Stimulated activated CD8-positive, alpha-beta memory T cell treated with anti-CD3 and anti-CD28 coated beads, Interleukin-4, amount 100 ng/mL, for 48 hours (primary cell): ENCODE measurements around the gene C2orf76.
"Not testable (repeated sequence)": the region's sequence is repeated elsewhere in the genome, so short reads cannot be mapped to it uniquely, and the experiment has no call there.

Experiments
- DNase-seq: peaks from one replicate; pipeline ENCODE4 v3.0.0-alpha.2; 2020

C2orf76 gene

GRCh38 chr2:119292226-119292625 lies 74.4 kb downstream of the C2orf76 start:
- no peak for DNase-seq

- DNase-seq, result no peak
Observed at GRCh38 chr2:119291588-119292167, 75.0 kb downstream of the C2orf76 start.

GRCh38 chr2:119290859-119291587 lies 75.6 kb downstream of the C2orf76 start:
- DNase-seq, result peak; percentile 80

- DNase-seq, result no peak
Observed at GRCh38 chr2:119289642-119290041, 77.0 kb downstream of the C2orf76 start.

- DNase-seq, result no peak
Observed at GRCh38 chr2:119289093-119289492, 77.5 kb downstream of the C2orf76 start.

GRCh38 chr2:119288576-119288975 lies 78.1 kb downstream of the C2orf76 start:
- DNase-seq, result no peak

GRCh38 chr2:119286661-119287060 lies 80.0 kb downstream of the C2orf76 start:
- DNase-seq, result no peak

GRCh38 chr2:119283873-119284331 lies 82.7 kb downstream of the C2orf76 start:
- DNase-seq, result no peak

- DNase-seq, result no peak
Observed at GRCh38 chr2:119282996-119283511, 83.6 kb downstream of the C2orf76 start.

- no peak for DNase-seq
Observed at GRCh38 chr2:119282146-119282995, 84.3 kb downstream of the C2orf76 start.

- DNase-seq, result no peak
Observed at GRCh38 chr2:119280680-119281079, 86.0 kb downstream of the C2orf76 start.

- no peak for DNase-seq
Observed at GRCh38 chr2:119279666-119280065, 87.0 kb downstream of the C2orf76 start.

- no peak for DNase-seq
Observed at GRCh38 chr2:119278946-119279345, 87.7 kb downstream of the C2orf76 start.

GRCh38 chr2:119278385-119278784 lies 88.2 kb downstream of the C2orf76 start:
- DNase-seq, result not testable (repeated sequence)

- DNase-seq, result no peak
Observed at GRCh38 chr2:119276864-119277263, 89.8 kb downstream of the C2orf76 start.

GRCh38 chr2:119267604-119268003 lies 99.0 kb downstream of the C2orf76 start:
- DNase-seq, result no peak

GRCh38 chr2:119266091-119266589 lies 100.5 kb downstream of the C2orf76 start:
- no peak for DNase-seq

GRCh38 chr2:119265693-119266066 lies 101.0 kb downstream of the C2orf76 start:
- DNase-seq, result no peak

GRCh38 chr2:119264781-119265692 lies 101.6 kb downstream of the C2orf76 start:
- DNase-seq, result peak; percentile 56

GRCh38 chr2:119263656-119264055 lies 103.0 kb downstream of the C2orf76 start:
- DNase-seq, result no peak

GRCh38 chr2:119263025-119263424 lies 103.6 kb downstream of the C2orf76 start:
- DNase-seq, result no peak
